Progenitor cell of endocrine pancreas (in vitro differentiated cells): ENCODE results near the gene AP2B1. TPM values are rescaled to one million over a fixed set of nuclear protein-coding genes. Genes with fewer than 3 reads are reported as not detected.
A peak's percentile ranks its signal among the peaks of the same experiment; 100 is the strongest.

Experiments used
- DNase-seq: peaks from one replicate; pipeline ENCODE4 v3.0.0; 2021; ENCODE audit warnings: low spot score; ENCODE audit not compliant: unreplicated experiment
- H3K27ac Mint-ChIP-seq: 2 replicates; pipeline ENCODE4 v1.8.0; 2021; ENCODE audit warnings: mild to moderate bottlenecking, moderate library complexity, mixed read lengths
- H3K27me3 Mint-ChIP-seq: 2 replicates; pipeline ENCODE4 v1.8.0; 2021; ENCODE audit warnings: mixed read lengths
- H3K36me3 Mint-ChIP-seq: 2 replicates; pipeline ENCODE4 v1.8.0; 2022; ENCODE audit warnings: mixed read lengths; ENCODE audit not compliant: insufficient read depth
- H3K4me1 Mint-ChIP-seq: 2 replicates; pipeline ENCODE4 v1.8.0; 2021; ENCODE audit warnings: low read depth, mixed read lengths
- H3K4me3 Mint-ChIP-seq: 2 replicates; pipeline ENCODE4 v1.8.0; 2021; ENCODE audit warnings: low read depth, mild to moderate bottlenecking, moderate library complexity, mixed read lengths
- H3K9me3 Mint-ChIP-seq: 2 replicates; pipeline ENCODE4 v1.8.0; 2021; ENCODE audit warnings: low read depth, mixed read lengths
- CTCF ChIP-seq: fragments of 200-600 bp; sonication (generic); IDR thresholded peaks from one replicate; pipeline ENCODE4 v1.5.0; 2021; ENCODE audit warnings: antibody characterized with exemption, mild to moderate bottlenecking; ENCODE audit not compliant: unreplicated experiment
- total RNA-seq: library from RNA; stranded (reverse); gene quantifications from 2 replicates; pipeline ENCODE4 v1.2.1, GENCODE V29; 2021

The AP2B1 gene
- total RNA-seq, 1 donor from 2014 or later, result 194 TPM

GRCh38 chr17:35621768-35622167 lies 34.6 kb downstream of the AP2B1 start:
- no peak overlapping the region for H3K27ac Mint-ChIP-seq
- H3K27me3 Mint-ChIP-seq, result no peaks in the 10 kb centered on the region
- no peak for DNase-seq
- no peak for TF ChIP-seq CTCF
- H3K4me3 Mint-ChIP-seq, result no peak overlapping the region
- H3K36me3 Mint-ChIP-seq, result no peaks in the 10 kb centered on the region
- H3K4me1 Mint-ChIP-seq, result peaks cover 6% of the 10 kb centered on the region
- no peaks in the 10 kb centered on the region for H3K9me3 Mint-ChIP-seq

GRCh38 chr17:35627417-35627816 lies 40.3 kb downstream of the AP2B1 start:
- H3K27ac Mint-ChIP-seq, result peak overlapping the region; percentile 93
- no peaks in the 10 kb centered on the region for H3K9me3 Mint-ChIP-seq
- H3K4me1 Mint-ChIP-seq, result peaks cover 16% of the 10 kb centered on the region
- TF ChIP-seq CTCF, result no peak
- no peaks in the 10 kb centered on the region for H3K27me3 Mint-ChIP-seq
- H3K36me3 Mint-ChIP-seq, result peaks cover 11% of the 10 kb centered on the region
- no peak overlapping the region for H3K4me3 Mint-ChIP-seq
- no peak for DNase-seq

GRCh38 chr17:35630530-35631148 lies 43.5 kb downstream of the AP2B1 start:
- Mint-ChIP-seq H3K4me1 (peaks cover 16% of the 10 kb centered on the region), H3K9me3 (no peaks in the 10 kb centered on the region), H3K4me3 (no peak overlapping the region), H3K27ac (no peak overlapping the region), H3K36me3 (peaks cover 13% of the 10 kb centered on the region), H3K27me3 (no peaks in the 10 kb centered on the region)
- DNase-seq, result no peak
- TF ChIP-seq CTCF, result no peak

GRCh38 chr17:35641032-35641431 lies 53.9 kb downstream of the AP2B1 start:
- H3K9me3 Mint-ChIP-seq, result no peaks in the 10 kb centered on the region
- H3K4me3 Mint-ChIP-seq, result no peak overlapping the region
- no peaks in the 10 kb centered on the region for H3K4me1 Mint-ChIP-seq
- no peaks in the 10 kb centered on the region for H3K27me3 Mint-ChIP-seq
- H3K36me3 Mint-ChIP-seq, result peaks cover 12% of the 10 kb centered on the region
- no peak for TF ChIP-seq CTCF
- no peak for DNase-seq
- H3K27ac Mint-ChIP-seq, result no peak overlapping the region

GRCh38 chr17:35645923-35646322 lies 58.8 kb downstream of the AP2B1 start:
- H3K27ac Mint-ChIP-seq, result no peak overlapping the region
- H3K36me3 Mint-ChIP-seq, result peaks cover 4% of the 10 kb centered on the region

More at GRCh38 chr17:35645923-35646322, 58.8 kb downstream of the AP2B1 start:
- TF ChIP-seq CTCF, result no peak
- Mint-ChIP-seq H3K4me1 (no peaks in the 10 kb centered on the region), H3K9me3 (no peaks in the 10 kb centered on the region), H3K27me3 (no peaks in the 10 kb centered on the region), H3K4me3 (no peak overlapping the region)
- DNase-seq, result no peak
